CD1c-positive myeloid dendritic cell (primary cell): ENCODE results near the gene CIROP.

ENCODE experiments used
- DNase-seq: peaks from one replicate; pipeline ENCODE4 v3.0.0-alpha.2; 2016; ENCODE audit errors: extremely low spot score

CIROP gene

DNA sequence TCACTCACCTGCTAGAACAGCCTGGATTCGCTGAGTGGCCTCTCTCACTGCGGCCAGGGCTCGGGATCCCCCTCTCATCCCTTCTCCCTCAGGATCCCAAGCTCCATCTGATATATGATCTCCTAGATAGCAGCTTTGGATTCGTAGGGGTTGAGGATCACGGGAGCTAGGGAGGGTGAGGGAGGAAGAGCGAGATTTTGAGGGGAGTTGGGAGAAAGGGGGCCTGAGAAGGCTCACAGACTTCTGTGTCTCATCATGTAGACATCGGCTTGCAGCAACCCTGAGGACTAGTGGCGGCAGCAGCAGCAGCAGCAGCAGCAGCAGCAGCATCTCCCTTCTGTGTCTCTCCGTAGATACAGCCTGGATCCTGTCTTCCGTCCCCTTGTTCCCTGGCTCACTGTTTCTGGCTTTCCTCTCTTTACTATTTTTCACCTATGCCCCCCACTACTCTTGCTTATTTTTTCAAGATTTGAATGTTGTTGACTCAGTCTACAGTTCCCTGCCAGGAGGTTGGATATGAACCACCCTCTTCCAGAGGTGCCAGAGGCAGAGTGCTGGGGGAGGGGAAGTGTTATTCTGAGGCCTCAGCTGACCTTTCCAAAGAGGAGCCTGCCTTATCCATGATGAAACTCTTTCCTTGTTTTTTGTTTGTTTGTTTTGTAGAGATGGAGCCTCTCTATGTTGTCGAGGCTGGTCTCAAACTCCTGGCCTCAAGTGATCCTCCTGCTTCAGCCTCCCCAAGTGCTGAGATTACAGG is at the start of gene CIROP:
Gene CIROP (minus strand): TSS at position 399 of the 757 bp plus-strand sequence. CDS start 69 bp downstream, at position 330.
- no peak for DNase-seq

DNA sequence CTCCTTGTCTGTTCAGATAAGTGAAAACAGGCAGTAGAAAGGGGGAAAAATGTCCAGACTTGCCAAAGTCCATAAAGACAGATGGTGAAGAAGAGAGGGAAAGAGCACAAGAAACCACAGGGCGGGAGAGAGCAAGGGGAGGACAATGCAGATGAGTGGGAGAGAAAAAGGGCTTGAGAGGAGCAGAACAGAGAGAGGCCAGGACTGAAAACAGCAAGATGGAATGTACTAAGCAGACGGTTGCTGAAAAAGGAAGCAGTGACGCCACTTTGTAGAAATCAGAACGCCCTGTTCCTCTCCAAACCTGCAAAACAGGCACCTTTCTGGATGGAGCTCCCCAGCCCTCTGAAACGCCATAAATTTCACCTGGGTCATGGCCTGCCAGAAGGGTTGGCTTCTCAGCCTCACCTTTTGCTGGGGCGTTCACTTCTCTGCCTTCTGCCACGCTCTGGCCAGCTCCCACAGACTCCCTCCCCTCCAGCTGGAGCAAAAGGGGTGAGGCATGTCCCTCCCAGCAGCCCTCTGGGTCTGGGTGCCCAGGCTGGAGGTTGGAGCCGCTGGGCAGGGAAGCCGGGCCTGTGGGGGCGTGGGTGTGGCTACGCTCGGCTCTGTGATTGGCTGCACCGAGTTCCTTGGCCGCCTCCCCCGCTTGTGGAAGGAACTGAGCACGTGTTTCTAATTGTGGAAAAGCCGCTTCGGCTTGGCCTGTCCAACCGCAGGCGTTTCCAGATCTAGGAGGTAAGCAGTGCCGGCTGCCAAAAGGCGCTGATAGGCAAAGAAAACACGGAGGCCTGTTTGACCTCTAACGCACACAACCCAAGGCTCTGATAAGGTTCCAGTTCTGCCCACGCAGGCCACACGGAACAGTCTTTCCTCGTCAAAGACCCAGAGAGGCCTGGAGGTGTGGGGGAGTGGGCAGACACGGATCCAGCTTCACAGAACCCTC is 49.3 kb upstream of the CIROP start:
- peak; percentile 73 for DNase-seq

GRCh38 chr14:23151342-23151741 is 46.6 kb upstream of the CIROP start:
- no peak for DNase-seq

DNA sequence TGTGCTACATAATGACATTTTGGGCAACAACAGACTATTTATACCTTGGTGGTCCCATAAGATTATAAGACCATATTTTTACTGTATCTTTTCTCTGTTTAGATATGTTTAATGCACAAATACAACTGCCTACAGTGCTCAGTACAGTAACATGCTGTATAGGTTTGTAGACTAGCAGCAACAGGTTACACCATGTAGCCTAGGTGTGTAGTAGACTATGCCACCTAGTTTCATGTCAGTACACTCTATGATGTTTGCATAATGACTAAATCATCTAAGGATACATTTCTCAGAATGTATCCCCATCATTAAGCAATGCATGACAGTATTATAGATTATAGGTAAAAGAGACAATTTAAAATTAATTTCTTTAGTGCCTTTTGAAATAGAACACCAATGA is 45.0 kb upstream of the CIROP start:
- DNase-seq = no peak

DNA sequence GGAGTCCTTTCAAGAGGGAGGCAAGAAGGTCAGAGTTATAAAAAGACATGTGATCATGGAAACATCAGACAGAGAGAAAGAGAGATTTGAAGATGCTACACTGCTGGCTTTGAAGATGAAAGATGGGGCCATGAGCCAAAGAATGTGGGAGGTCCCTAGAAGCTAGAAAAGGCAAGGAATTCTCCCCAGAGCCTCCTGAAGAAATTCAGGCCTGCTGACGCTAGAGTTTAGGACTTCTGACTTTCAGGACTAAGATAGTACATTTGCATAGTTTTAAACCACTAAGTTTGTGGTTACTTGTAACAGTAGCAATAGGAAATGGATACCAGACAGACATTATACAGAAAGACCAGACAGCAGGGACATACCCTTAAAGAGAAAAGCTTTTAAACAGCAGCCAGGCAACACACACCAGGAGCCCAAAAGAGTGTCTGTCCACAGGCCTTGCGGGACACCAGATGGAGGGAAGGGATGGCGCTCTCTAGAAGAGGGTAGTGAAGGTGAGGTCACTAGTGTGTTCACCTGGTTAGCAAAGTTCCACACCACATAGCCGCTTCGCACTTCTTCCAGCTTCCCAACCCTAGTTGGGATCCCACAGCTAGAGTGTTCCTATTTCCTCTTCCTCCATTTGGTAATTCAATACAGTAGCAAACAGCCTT is 43.9 kb upstream of the CIROP start:
- no peak for DNase-seq

GRCh38 chr14:23147676-23148075 is 42.9 kb upstream of the CIROP start:
- DNase-seq = no peak

- DNase-seq = no peak
These were observed 42.2 kb upstream of the CIROP start for GRCh38 chr14:23146980-23147379.

DNA sequence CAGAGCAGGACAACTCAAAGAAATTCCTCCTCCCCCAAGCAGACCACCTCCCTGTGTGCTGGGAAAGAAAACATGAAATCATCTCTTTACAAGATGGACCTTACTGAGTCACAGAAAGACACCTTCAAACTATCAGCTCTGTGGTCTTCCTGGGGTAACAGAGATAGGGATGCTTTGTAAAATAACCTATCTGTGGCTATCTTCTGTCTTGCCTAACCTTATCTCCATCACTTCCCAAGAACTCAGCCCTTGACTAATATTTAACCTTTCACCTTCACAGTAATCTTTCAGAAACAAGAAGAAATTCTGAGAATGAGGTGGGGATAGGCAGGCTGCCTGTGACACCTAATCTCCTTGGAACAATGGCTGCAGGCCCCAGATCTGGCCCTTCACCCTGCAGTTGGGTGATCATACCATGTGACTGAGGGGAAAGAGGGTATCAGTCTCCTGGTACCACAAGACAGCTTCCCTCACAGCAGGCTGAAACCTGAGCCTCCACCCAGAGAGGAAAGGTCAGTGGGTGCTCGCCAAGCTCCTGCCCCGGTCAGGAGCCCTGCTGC is 41.6 kb upstream of the CIROP start:
- no peak for DNase-seq

DNA sequence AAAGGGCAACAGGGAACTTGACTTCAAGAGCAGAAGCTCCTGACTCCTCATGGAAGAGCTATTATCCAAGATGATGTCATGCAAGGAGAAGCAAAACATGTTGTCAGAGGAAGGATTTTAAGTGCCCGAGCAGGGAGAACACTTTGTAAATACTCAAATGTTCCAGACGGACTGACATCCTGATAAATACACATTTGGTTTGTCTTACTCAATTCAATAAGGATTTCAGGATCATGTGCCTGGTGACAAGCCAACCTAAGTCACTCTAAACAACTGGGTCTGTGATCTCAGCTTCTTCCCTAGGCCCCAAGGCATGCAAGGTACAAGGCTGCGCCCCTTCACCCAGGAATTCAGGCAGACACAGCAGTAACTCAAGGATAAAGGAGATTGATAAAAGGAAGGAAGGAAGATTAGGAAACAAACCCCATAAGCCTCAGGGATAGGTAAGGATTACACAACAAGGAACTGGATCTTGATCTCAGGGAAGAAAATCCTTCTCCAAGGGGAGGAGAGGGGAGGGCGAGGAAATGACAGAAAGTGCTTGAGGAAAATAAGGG is 41.1 kb upstream of the CIROP start:
- no peak for DNase-seq

DNA sequence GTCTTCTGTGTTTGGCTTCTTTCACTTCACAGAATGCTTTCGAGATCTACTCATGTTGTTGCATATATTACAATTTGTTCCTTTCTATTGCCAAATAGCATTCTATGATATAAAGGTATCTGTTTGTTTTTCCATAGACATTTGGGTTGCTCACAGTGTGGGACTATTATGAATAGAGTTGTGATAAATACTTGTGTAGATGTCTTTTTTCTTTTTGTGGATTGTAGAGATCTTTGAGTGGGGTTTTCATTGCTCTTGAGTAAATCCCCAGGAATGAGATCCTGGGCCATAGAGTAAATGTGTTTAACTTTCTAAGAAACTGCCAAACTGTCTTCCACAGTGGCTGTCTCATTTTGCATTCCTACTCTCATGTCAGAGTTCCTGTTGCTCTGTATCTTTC is 39.1 kb upstream of the CIROP start:
- DNase-seq = no peak

- DNase-seq = no peak
These were observed 38.0 kb upstream of the CIROP start for GRCh38 chr14:23142826-23143225.

DNA sequence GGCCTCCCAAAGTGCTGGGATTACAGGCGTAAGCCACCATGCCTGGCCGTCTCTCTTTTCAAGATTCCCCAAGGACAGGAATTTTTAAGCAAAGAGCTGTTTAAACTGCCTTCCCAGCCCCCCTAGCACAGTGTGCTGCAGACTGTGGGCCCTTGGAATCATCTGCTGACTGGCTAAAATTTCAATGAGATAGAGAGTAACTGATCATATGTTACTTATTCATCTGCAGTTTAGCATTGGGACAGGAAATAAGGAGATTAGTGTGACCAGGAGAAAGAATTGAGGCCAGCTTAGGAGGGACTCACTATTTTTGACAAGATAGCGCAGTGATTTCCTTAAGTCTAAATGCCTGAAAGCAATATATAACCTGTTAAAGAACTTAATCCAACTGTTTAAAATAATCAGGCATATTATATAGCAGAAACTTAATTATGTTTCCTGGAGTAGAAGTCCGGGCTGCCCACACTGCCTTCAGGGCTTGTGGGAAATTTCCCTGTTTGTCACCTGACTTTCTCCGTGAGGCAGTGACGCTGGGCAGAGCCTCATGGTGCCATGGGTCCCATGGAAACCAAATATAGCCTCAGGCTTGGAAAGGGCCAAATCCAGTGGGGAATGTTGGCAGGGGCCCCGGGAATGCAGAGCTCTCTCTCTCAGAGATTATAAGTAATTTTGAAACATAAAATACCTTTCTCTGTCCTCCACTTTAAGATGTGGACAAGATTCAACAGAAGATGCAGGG is 37.1 kb upstream of the CIROP start:
- no peak for DNase-seq

GRCh38 chr14:23140371-23140770 is 35.6 kb upstream of the CIROP start:
- no peak for DNase-seq

DNA sequence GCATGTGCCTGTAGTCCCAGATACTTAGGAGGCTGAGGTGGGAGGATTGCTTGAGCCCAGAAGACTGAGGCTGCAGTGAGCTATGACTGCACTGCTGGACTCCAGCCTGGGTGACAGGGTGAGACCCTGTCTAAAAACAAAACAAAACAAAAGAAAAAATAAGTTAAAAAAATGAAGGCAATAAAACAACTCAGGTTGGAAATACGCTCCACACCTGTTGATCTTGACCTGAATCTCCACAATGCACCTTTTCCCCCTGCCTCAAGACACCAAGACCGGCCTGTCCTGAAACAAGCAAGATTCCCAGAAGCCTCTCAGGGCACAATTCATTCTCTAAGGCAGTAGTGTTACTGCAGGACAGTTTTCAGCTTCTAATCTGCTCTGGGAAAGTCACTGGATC is 35.1 kb upstream of the CIROP start:
- DNase-seq = no peak

DNA sequence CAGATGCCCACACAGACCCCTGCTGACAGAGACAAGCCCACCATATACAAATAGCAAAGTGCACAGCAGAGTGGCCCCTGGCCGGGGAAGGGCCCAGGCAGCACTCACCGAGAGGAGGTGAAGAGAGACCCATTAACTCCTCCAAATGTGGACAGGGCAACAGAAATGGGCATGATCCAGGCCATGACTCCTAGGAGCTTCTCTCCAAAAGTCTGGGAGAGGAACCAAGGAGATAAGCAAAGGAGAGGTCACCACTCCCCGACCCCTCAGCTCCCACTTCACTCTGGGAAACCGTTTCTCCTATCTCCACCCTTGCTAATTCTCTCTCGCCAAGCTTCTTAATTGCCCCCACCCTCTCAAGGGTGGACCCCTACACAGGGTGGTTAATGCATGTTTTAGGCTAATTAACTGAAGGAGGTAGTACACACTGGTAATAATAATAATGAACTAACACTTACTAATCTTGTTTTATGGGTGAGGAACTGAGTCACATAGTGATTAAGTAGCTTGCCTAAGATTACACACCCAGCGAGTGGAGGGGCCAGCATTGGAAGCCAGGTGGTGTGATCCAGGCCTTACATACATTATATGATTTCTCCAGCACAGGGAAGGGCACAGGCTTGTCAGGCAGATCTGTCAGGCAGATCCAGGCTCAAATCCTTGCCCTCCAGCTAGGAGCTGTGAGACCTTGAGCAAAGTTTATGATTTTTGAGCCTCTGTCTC is 33.2 kb upstream of the CIROP start:
- DNase-seq = no peak

DNA sequence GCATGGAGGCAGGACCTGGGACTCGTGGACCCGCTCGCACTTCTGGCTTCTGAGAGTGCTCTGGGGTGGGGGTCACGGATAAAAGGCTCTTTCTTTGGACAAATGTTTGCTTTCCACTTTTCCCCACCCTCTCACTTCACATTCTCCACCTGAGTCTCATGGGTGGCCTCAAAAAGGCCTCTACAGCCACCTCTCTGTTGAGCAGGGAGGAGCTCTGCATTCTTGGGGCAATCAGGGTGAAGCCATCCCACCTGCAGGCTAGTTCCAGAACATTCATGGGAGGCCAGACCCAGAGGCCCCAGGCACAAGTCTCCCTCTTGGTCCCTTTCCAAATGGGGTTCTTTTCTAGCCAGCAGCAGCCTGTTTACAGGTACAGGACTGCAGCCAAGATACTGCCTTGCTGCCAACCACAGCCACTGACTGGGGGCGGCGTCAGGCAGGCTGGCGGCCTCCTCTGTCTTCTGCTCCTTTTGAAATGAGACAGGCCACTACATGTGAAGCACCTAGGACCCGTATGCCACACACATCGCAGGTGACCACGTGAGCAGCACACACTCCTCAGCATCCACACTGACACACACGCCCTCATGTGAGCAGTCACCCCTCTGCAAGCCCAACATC is 32.5 kb upstream of the CIROP start:
- DNase-seq = no peak

DNA sequence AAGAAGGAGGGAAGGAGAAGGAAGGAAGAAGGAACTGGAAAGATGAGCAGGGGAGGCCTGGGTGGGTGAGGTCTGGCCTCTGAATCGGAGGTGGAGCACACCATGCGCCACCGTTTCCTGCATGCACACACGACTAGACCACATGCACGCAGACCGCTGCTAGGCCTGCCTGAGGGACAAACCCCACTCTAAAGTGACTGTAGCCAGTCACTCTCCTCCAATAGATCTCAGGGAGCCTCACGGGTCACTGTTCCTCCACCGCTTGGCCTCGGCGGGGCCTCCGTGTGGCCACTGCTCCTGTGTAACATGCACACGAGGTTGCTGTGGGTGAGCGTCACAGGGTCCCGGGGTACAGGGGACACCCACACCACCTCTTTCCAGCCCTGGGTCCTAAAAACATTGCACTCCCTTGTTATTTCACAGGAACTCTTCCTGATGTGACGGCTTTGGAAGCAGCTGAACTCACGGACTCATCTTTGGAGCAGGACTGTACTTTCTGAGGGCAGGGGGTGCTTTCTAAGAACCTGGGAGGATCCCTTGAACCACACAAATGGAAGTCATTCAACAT is 31.9 kb upstream of the CIROP start:
- DNase-seq = no peak

GRCh38 chr14:23132970-23133369 is 28.2 kb upstream of the CIROP start:
- DNase-seq = no peak

DNA sequence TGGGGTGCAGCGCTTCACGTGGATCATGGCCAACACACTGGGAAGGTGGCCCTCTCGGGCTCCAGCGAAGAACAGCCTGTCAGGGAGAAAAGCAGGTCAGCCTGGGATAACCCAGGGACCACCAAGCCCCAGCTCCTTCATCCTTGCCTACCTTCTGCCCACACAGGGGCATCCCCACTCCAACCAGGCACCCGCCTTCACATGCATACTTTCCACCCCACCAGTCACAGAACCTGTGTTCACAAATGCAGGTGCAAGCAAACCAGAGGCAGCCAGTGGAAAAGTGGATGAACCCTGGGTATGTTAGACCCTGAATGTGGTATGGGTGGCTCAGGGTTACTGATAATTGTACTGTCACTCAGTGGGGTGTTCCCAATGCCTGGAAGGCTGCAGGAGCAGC is 26.7 kb upstream of the CIROP start:
- DNase-seq = no peak

- no peak for DNase-seq
These were observed 26.1 kb upstream of the CIROP start for GRCh38 chr14:23130871-23131270.
